AG04449 (cell line): Measurements from ENCODE around the gene ASCL3.

Experiments
- CTCF ChIA-PET: fragments of 350-600 bp; formaldehyde crosslinking; extraction: SDS; loops from one replicate; lab custom pipeline; 2021; ENCODE audit warnings: antibody characterized with exemption; lab: Yijun Ruan, JAX
- POLR2A ChIA-PET: fragments of 400-600, 350-600 bp; formaldehyde crosslinking; extraction: SDS; loops from one replicate; lab custom pipeline; 2020; ENCODE audit warnings: antibody characterized with exemption, inconsistent platforms; lab: Yijun Ruan, JAX
- DNase-seq: peaks from one replicate; pipeline ENCODE4 v3.0.0-alpha.2; 2010; ENCODE audit warnings: low read depth, low spot score
- H3K4me3 ChIP-seq: 2 replicates; pipeline ENCODE4 v1.5.1; 2011; ENCODE audit warnings: low read depth, mild to moderate bottlenecking, control low read depth, low read length
- CTCF ChIP-seq: IDR thresholded peaks from one replicate; pipeline ENCODE4 v1.5.1; 2011; ENCODE audit warnings: mild to moderate bottlenecking, moderate library complexity, low read length, control low read depth, inconsistent platforms; ENCODE audit not compliant: insufficient read depth; ENCODE audit errors: missing control alignments

Gene ASCL3

GRCh38 chr11:8959546-8960166, 16.8 kb upstream of the ASCL3 start:
- peak; percentile 51 for TF ChIP-seq CTCF
- ChIA-PET CTCF (interaction anchor here (0.7 to 4.6 kb wide), 54 partner anchors 10 to 767 kb away, joined by 3 to 83 read pairs (median 4); partner anchors contain the start of genes AKIP1, ASCL3 and C11orf16), POLR2A (interaction anchor here (0.8 to 1.3 kb wide), 6 partner anchors 25 to 278 kb away, joined by 3 to 5 read pairs (median 3); partner anchors contain the start of gene TRIM66)
- H3K4me3 ChIP-seq = no peak overlapping the region
- DNase-seq = peak; percentile 69

GRCh38 chr11:8956860-8957259, 14.0 kb upstream of the ASCL3 start:
- no peak for TF ChIP-seq CTCF
- H3K4me3 ChIP-seq = no peak overlapping the region
- CTCF ChIA-PET = interaction anchor here (1.0 to 4.6 kb wide), 3 partner anchors 7 to 181 kb away, joined by 3 to 55 read pairs (median 4); no protein-coding TSS in a partner anchor
- POLR2A ChIA-PET = no interaction called here
- no peak for DNase-seq

GRCh38 chr11:8948886-8949285, 6.1 kb upstream of the ASCL3 start:
- no peak for DNase-seq
- POLR2A ChIA-PET = interaction anchor here (0.6 kb wide), 1 partner anchor 141 kb away, joined by 3 read pairs; no protein-coding TSS in a partner anchor
- CTCF ChIA-PET = interaction anchor here (1.1 to 5.3 kb wide), 4 partner anchors 10 to 34 kb away, joined by 3 to 55 read pairs (median 6); no protein-coding TSS in a partner anchor
- no peak for TF ChIP-seq CTCF
- no peak overlapping the region for H3K4me3 ChIP-seq

GRCh38 chr11:8947230-8947943, 4.6 kb upstream of the ASCL3 start:
- no peak for TF ChIP-seq CTCF
- no peak overlapping the region for H3K4me3 ChIP-seq
- no peak for DNase-seq
- ChIA-PET CTCF (interaction anchor here (1.2 to 5.3 kb wide), 4 partner anchors 8 to 33 kb away, joined by 3 to 55 read pairs (median 7); no protein-coding TSS in a partner anchor), POLR2A (no interaction called here)

GRCh38 chr11:8941341-8942103, 1.3 kb downstream of the ASCL3 start:
- DNase-seq = no peak
- CTCF ChIA-PET = interaction anchor here (1.4 to 2.3 kb wide), 3 partner anchors 18 to 28 kb away, joined by 4 to 9 read pairs (median 8); no protein-coding TSS in a partner anchor
- POLR2A ChIA-PET = no interaction called here
- no peak overlapping the region for H3K4me3 ChIP-seq
- no peak for TF ChIP-seq CTCF
